Measurements from ENCODE around the gene GUCA2A. TPM values are rescaled to one million over a fixed set of nuclear protein-coding genes. Genes with fewer than 3 reads are reported as not detected.

Gene GUCA2A
- total and polyA plus RNA-seq, 9 of the 15 experiments (the other 6 are each of a cell fraction or from before 2014, with no cell fraction given), result not detected

DNA sequence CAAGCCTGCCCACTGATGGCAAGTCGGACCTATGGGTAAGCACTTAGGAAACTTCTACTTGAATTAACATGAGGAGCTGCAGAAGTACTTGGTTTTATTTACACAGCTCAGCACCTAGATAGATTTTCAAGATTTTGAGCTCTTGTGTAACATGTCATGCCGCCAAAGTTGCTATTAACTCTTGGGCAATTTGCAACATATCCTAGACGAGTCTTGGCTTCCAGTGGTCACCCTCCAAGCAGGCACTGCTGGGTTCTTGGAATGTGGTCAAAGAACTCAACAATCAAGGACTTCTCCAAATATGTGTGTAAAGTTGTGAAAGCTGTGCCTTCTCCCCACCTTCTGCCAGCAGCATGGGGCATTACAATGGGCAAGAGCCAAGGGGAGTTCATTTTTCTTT, 29.1 kb downstream of the GUCA2A start:
- Histone ChIP-seq H3K27ac (ENCODE audit: extremely low read depth, low read depth, low read length) (no peak overlapping the region), H3K4me3 (no peak overlapping the region), H3K36me3 (ENCODE audit: control insufficient read depth, insufficient read depth, low read length) (no peaks in the 10 kb centered on the region), H3K79me2 (ENCODE audit: control insufficient read depth, insufficient read depth, low read length) (no peaks in the 10 kb centered on the region), H3K4me2 (ENCODE audit: insufficient read depth, low read length) (no peak overlapping the region), H2AFZ (ENCODE audit: low read depth, low read length) (no peak overlapping the region), H3K9ac (ENCODE audit: insufficient read depth in 1 of 2, low read depth in 2 of 2, low read length in 2 of 2) (no peak overlapping the region), H3K9me3 (replicated peaks; ENCODE audit: control insufficient read depth, insufficient read depth, low read depth, low read length) (no peaks in the 10 kb centered on the region), H4K20me1 (replicated peaks; ENCODE audit: control insufficient read depth, insufficient read depth, low read length) (no peaks in the 10 kb centered on the region), H3K9me1 (ENCODE audit: control insufficient read depth, insufficient read depth, low read length) (no peaks in the 10 kb centered on the region), H3K4me1 (replicated peaks in 1 of 2; ENCODE audit: control insufficient read depth in 2 of 2, insufficient read depth in 2 of 2, low read length in 2 of 2) (no peaks in the 10 kb centered on the region), H3K27me3 (ENCODE audit: control insufficient read depth in 2 of 2, insufficient read depth in 2 of 2, low read length in 2 of 2) (peaks cover 18 to 37% of the 10 kb centered on the region in 2 experiments; a peak in 4 of 5 replicates)
- ATAC-seq (no peak), FAIRE-seq (no peak), DNase-seq (ENCODE audit: extremely low read depth in 1 of 4, low spot score in 3 of 4) (no peak)
- 0% methylated on average over 3 of the region's 3 CpGs for WGBS (ENCODE audit: insufficient coverage, low coverage, missing lambda C conversion rate)
- intact Hi-C loops (cut with micrococcal nuclease) (loop anchor here (10.0 kb wide), 1 partner anchor 321 kb away; no protein-coding TSS in a partner anchor), in situ Hi-C loops (cut with MboI) (loop anchor here (25.0 kb wide), 1 partner anchor 323 kb away; no protein-coding TSS in a partner anchor)
- ChIA-PET CTCF (ENCODE audit: low intra/inter-chr PET ratio) (no interaction called here), POLR2A (interaction anchor here (0.6 to 1.1 kb wide), 3 partner anchors 229 to 477 kb away, joined by 3 to 4 read pairs (median 3); no protein-coding TSS in a partner anchor)
- no TSS peak for BruUV-seq (replicated peaks)
- TF ChIP-seq, protein P1, sequence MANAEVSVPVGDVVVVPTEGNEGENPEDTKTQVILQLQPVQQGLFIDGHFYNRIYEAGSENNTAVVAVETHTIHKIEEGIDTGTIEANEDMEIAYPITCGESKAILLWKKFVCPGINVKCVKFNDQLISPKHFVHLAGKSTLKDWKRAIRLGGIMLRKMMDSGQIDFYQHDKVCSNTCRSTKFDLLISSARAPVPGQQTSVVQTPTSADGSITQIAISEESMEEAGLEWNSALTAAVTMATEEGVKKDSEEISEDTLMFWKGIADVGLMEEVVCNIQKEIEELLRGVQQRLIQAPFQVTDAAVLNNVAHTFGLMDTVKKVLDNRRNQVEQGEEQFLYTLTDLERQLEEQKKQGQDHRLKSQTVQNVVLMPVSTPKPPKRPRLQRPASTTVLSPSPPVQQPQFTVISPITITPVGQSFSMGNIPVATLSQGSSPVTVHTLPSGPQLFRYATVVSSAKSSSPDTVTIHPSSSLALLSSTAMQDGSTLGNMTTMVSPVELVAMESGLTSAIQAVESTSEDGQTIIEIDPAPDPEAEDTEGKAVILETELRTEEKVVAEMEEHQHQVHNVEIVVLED (CRISPR knock-in tag; IDR thresholded peaks at IDR 0.05), result no peak
- TF ChIP-seq RBBP5 (IDR thresholded peaks at IDR 0.05; ENCODE audit: borderline replicate concordance, insufficient read depth, low read length, poor library complexity, severe bottlenecking) (no peak), ZNF263 (CRISPR knock-in tag; IDR thresholded peaks at IDR 0.05; ENCODE audit: borderline replicate concordance) (no peak), NR4A1 (CRISPR knock-in tag; IDR thresholded peaks at IDR 0.05) (no peak), NR4A1 (tag; IDR thresholded peaks at IDR 0.05) (no peak), ZBTB7A (IDR thresholded peaks at IDR 0.05; ENCODE audit: borderline replicate concordance, control insufficient read depth, low read depth, low read length) (no peak), RAD51 (IDR thresholded peaks at IDR 0.05; ENCODE audit: borderline replicate concordance, low read depth) (no peak), TCFL5 (CRISPR knock-in tag; conservative IDR thresholded peaks at IDR 0.05) (no peak), MTA1 (IDR thresholded peaks at IDR 0.05; ENCODE audit: borderline replicate concordance) (no peak), SIRT6 (IDR thresholded peaks at IDR 0.05; ENCODE audit: low read depth, low read length) (no peak)
- TF ChIP-seq, protein P2, sequence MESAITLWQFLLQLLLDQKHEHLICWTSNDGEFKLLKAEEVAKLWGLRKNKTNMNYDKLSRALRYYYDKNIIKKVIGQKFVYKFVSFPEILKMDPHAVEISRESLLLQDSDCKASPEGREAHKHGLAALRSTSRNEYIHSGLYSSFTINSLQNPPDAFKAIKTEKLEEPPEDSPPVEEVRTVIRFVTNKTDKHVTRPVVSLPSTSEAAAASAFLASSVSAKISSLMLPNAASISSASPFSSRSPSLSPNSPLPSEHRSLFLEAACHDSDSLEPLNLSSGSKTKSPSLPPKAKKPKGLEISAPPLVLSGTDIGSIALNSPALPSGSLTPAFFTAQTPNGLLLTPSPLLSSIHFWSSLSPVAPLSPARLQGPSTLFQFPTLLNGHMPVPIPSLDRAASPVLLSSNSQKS (CRISPR knock-in tag; IDR thresholded peaks at IDR 0.05), result no peak
- TF ChIP-seq, protein P3, sequence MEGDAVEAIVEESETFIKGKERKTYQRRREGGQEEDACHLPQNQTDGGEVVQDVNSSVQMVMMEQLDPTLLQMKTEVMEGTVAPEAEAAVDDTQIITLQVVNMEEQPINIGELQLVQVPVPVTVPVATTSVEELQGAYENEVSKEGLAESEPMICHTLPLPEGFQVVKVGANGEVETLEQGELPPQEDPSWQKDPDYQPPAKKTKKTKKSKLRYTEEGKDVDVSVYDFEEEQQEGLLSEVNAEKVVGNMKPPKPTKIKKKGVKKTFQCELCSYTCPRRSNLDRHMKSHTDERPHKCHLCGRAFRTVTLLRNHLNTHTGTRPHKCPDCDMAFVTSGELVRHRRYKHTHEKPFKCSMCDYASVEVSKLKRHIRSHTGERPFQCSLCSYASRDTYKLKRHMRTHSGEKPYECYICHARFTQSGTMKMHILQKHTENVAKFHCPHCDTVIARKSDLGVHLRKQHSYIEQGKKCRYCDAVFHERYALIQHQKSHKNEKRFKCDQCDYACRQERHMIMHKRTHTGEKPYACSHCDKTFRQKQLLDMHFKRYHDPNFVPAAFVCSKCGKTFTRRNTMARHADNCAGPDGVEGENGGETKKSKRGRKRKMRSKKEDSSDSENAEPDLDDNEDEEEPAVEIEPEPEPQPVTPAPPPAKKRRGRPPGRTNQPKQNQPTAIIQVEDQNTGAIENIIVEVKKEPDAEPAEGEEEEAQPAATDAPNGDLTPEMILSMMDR (IDR thresholded peaks at IDR 0.05 in 2 of 3, conservative IDR thresholded peaks at IDR 0.05 in 1 of 3; ENCODE audit: insufficient read depth in 2 of 3, low read depth in 1 of 3, low read length in 3 of 3), result no peak
- TF ChIP-seq, protein P4, sequence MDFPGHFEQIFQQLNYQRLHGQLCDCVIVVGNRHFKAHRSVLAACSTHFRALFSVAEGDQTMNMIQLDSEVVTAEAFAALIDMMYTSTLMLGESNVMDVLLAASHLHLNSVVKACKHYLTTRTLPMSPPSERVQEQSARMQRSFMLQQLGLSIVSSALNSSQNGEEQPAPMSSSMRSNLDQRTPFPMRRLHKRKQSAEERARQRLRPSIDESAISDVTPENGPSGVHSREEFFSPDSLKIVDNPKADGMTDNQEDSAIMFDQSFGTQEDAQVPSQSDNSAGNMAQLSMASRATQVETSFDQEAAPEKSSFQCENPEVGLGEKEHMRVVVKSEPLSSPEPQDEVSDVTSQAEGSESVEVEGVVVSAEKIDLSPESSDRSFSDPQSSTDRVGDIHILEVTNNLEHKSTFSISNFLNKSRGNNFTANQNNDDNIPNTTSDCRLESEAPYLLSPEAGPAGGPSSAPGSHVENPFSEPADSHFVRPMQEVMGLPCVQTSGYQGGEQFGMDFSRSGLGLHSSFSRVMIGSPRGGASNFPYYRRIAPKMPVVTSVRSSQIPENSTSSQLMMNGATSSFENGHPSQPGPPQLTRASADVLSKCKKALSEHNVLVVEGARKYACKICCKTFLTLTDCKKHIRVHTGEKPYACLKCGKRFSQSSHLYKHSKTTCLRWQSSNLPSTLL (IDR thresholded peaks at IDR 0.05), result no peak

All from K562 (cell line).